Measurements from ENCODE around the gene ACTRT2.

The ACTRT2 gene

GRCh38 chr1:3024019-3024418 lies 2.8 kb downstream of the ACTRT2 start:
- no peaks in the 10 kb centered on the region for H3K4me1 Mint-ChIP-seq (ENCODE audit: low read depth)
- H3K4me3 Mint-ChIP-seq = no peak overlapping the region
- H3K27ac Mint-ChIP-seq = no peak overlapping the region
- H3K36me3 Mint-ChIP-seq (ENCODE audit: low read depth) = no peaks in the 10 kb centered on the region
- H3K27me3 Mint-ChIP-seq (ENCODE audit: low read depth) = no peaks in the 10 kb centered on the region
- no peak for DNase-seq (ENCODE audit: low spot score)
- H3K9me3 Mint-ChIP-seq = no peaks in the 10 kb centered on the region

GRCh38 chr1:3024588-3024987 lies 3.3 kb downstream of the ACTRT2 start:
- H3K9me3 Mint-ChIP-seq = no peaks in the 10 kb centered on the region
- no peaks in the 10 kb centered on the region for H3K4me1 Mint-ChIP-seq (ENCODE audit: low read depth)
- H3K36me3 Mint-ChIP-seq (ENCODE audit: low read depth) = no peaks in the 10 kb centered on the region
- H3K27ac Mint-ChIP-seq = no peak overlapping the region
- no peak overlapping the region for H3K4me3 Mint-ChIP-seq
- no peaks in the 10 kb centered on the region for H3K27me3 Mint-ChIP-seq (ENCODE audit: low read depth)
- no peak for DNase-seq (ENCODE audit: low spot score)

GRCh38 chr1:3026124-3026523 lies 4.9 kb downstream of the ACTRT2 start:
- Mint-ChIP-seq H3K36me3 (ENCODE audit: low read depth) (no peaks in the 10 kb centered on the region), H3K4me1 (ENCODE audit: low read depth) (no peaks in the 10 kb centered on the region), H3K27ac (no peak overlapping the region), H3K9me3 (no peaks in the 10 kb centered on the region), H3K4me3 (no peak overlapping the region), H3K27me3 (ENCODE audit: low read depth) (no peaks in the 10 kb centered on the region)
- DNase-seq (ENCODE audit: low spot score) = no peak

- H3K9me3 Mint-ChIP-seq = no peaks in the 10 kb centered on the region
- H3K4me1 Mint-ChIP-seq (ENCODE audit: low read depth) = no peaks in the 10 kb centered on the region
- H3K4me3 Mint-ChIP-seq = no peak overlapping the region
- no peaks in the 10 kb centered on the region for H3K36me3 Mint-ChIP-seq (ENCODE audit: low read depth)
- no peaks in the 10 kb centered on the region for H3K27me3 Mint-ChIP-seq (ENCODE audit: low read depth)
- no peak overlapping the region for H3K27ac Mint-ChIP-seq
- DNase-seq (ENCODE audit: low spot score) = no peak
Measured at GRCh38 chr1:3026581-3027391, 5.5 kb downstream of the ACTRT2 start.

GRCh38 chr1:3027611-3028371 lies 6.5 kb downstream of the ACTRT2 start:
- Mint-ChIP-seq H3K4me3 (no peak overlapping the region), H3K27ac (no peak overlapping the region), H3K36me3 (ENCODE audit: low read depth) (no peaks in the 10 kb centered on the region), H3K27me3 (ENCODE audit: low read depth) (no peaks in the 10 kb centered on the region), H3K4me1 (ENCODE audit: low read depth) (no peaks in the 10 kb centered on the region), H3K9me3 (no peaks in the 10 kb centered on the region)
- DNase-seq (ENCODE audit: low spot score) = no peak

GRCh38 chr1:3028531-3029282 lies 7.4 kb downstream of the ACTRT2 start:
- no peaks in the 10 kb centered on the region for H3K9me3 Mint-ChIP-seq
- DNase-seq (ENCODE audit: low spot score) = no peak
- no peak overlapping the region for H3K27ac Mint-ChIP-seq
- no peaks in the 10 kb centered on the region for H3K27me3 Mint-ChIP-seq (ENCODE audit: low read depth)
- H3K36me3 Mint-ChIP-seq (ENCODE audit: low read depth) = no peaks in the 10 kb centered on the region
- no peaks in the 10 kb centered on the region for H3K4me1 Mint-ChIP-seq (ENCODE audit: low read depth)
- H3K4me3 Mint-ChIP-seq = no peak overlapping the region

GRCh38 chr1:3029481-3029961 lies 8.3 kb downstream of the ACTRT2 start:
- Mint-ChIP-seq H3K36me3 (ENCODE audit: low read depth) (no peaks in the 10 kb centered on the region), H3K4me3 (no peak overlapping the region)
- DNase-seq (ENCODE audit: low spot score) = no peak

GRCh38 chr1:3029991-3030662 lies 8.9 kb downstream of the ACTRT2 start:
- DNase-seq (ENCODE audit: low spot score) = no peak
- Mint-ChIP-seq H3K9me3 (no peaks in the 10 kb centered on the region), H3K4me3 (no peak overlapping the region), H3K4me1 (ENCODE audit: low read depth) (no peaks in the 10 kb centered on the region), H3K36me3 (ENCODE audit: low read depth) (no peaks in the 10 kb centered on the region), H3K27ac (no peak overlapping the region), H3K27me3 (ENCODE audit: low read depth) (no peaks in the 10 kb centered on the region)

More at GRCh38 chr1:3029481-3029961, 8.3 kb downstream of the ACTRT2 start:
- H3K27ac Mint-ChIP-seq = no peak overlapping the region
- no peaks in the 10 kb centered on the region for H3K27me3 Mint-ChIP-seq (ENCODE audit: low read depth)
- no peaks in the 10 kb centered on the region for H3K9me3 Mint-ChIP-seq
- H3K4me1 Mint-ChIP-seq (ENCODE audit: low read depth) = no peaks in the 10 kb centered on the region

GRCh38 chr1:3030663-3031381 lies 9.6 kb downstream of the ACTRT2 start:
- Mint-ChIP-seq H3K4me1 (ENCODE audit: low read depth) (no peaks in the 10 kb centered on the region), H3K4me3 (no peak overlapping the region), H3K27ac (no peak overlapping the region), H3K9me3 (no peaks in the 10 kb centered on the region), H3K36me3 (ENCODE audit: low read depth) (no peaks in the 10 kb centered on the region), H3K27me3 (ENCODE audit: low read depth) (no peaks in the 10 kb centered on the region)
- no peak for DNase-seq (ENCODE audit: low spot score)

- Mint-ChIP-seq H3K9me3 (no peaks in the 10 kb centered on the region), H3K27ac (no peak overlapping the region), H3K4me1 (ENCODE audit: low read depth) (no peaks in the 10 kb centered on the region), H3K4me3 (no peak overlapping the region), H3K27me3 (ENCODE audit: low read depth) (no peaks in the 10 kb centered on the region), H3K36me3 (ENCODE audit: low read depth) (no peaks in the 10 kb centered on the region)
- DNase-seq (ENCODE audit: low spot score) = no peak
Measured at GRCh38 chr1:3031401-3032221, 10.3 kb downstream of the ACTRT2 start.

- Mint-ChIP-seq H3K27ac (no peak overlapping the region), H3K36me3 (ENCODE audit: low read depth) (no peaks in the 10 kb centered on the region), H3K4me1 (ENCODE audit: low read depth) (no peaks in the 10 kb centered on the region), H3K4me3 (no peak overlapping the region), H3K27me3 (ENCODE audit: low read depth) (no peaks in the 10 kb centered on the region), H3K9me3 (no peaks in the 10 kb centered on the region)
- DNase-seq (ENCODE audit: low spot score) = no peak
Measured at GRCh38 chr1:3032371-3033039, 11.2 kb downstream of the ACTRT2 start.

All from T-helper 2 cell treated with Interferon-gamma antibody and Interleukin-4, amounts not matched to agents 5 μg/mL and 100 μg/mL, for 36 hours (primary cell).